Cerebellar cortex (tissue), 1 donor: ENCODE results near the gene NFE2L3.
A peak's percentile ranks its signal among the peaks of the same experiment; 100 is the strongest.
"Not testable (repeated sequence)": the region's sequence is repeated elsewhere in the genome, so short reads cannot be mapped to it uniquely, and the experiment has no call there.

Experiments
- DNase-seq: peaks from one replicate; pipeline ENCODE4 v3.0.0-alpha.2; 2015; ENCODE audit warnings: low spot score

Gene NFE2L3

GRCh38 chr7:26147030-26147429 lies 5.0 kb upstream of the NFE2L3 start:
- no peak for DNase-seq

GRCh38 chr7:26147646-26148306 lies 4.2 kb upstream of the NFE2L3 start:
- not testable (repeated sequence) for DNase-seq

- DNase-seq = not testable (repeated sequence)
Measured at GRCh38 chr7:26148307-26148700, 3.7 kb upstream of the NFE2L3 start.

GRCh38 chr7:26149391-26149977 lies 2.5 kb upstream of the NFE2L3 start:
- no peak for DNase-seq

- peak; percentile 87 for DNase-seq
Measured at GRCh38 chr7:26151096-26151495, 902 bp upstream of the NFE2L3 start.

GRCh38 chr7:26151650-26151952 lies 397 bp upstream of the NFE2L3 start:
- DNase-seq = no peak

GRCh38 chr7:26152782-26153240 lies 813 bp downstream of the NFE2L3 start:
- DNase-seq = not testable (repeated sequence)

GRCh38 chr7:26153241-26153822 lies 1.3 kb downstream of the NFE2L3 start:
- DNase-seq = no peak

- no peak for DNase-seq
Measured at GRCh38 chr7:26153823-26154783, 2.1 kb downstream of the NFE2L3 start.

GRCh38 chr7:26155531-26156375 lies 3.8 kb downstream of the NFE2L3 start:
- DNase-seq = no peak

- DNase-seq = no peak
Measured at GRCh38 chr7:26156451-26157420, 4.7 kb downstream of the NFE2L3 start.

GRCh38 chr7:26157520-26158105 lies 5.6 kb downstream of the NFE2L3 start:
- DNase-seq = no peak

GRCh38 chr7:26159243-26159642 lies 7.2 kb downstream of the NFE2L3 start:
- no peak for DNase-seq

- DNase-seq = no peak
Measured at GRCh38 chr7:26160896-26161295, 8.9 kb downstream of the NFE2L3 start.

GRCh38 chr7:26162431-26162830 lies 10.4 kb downstream of the NFE2L3 start:
- no peak for DNase-seq

- DNase-seq = not testable (repeated sequence)
Measured at GRCh38 chr7:26163804-26164203, 11.8 kb downstream of the NFE2L3 start.

- DNase-seq = no peak
Measured at GRCh38 chr7:26165950-26166683, 14.1 kb downstream of the NFE2L3 start.

- no peak for DNase-seq
Measured at GRCh38 chr7:26166684-26167266, 14.8 kb downstream of the NFE2L3 start.
